ENCODE data around the gene KBTBD12.
"Not testable (repeated sequence)": the region's sequence is repeated elsewhere in the genome, so short reads cannot be mapped to it uniquely, and the experiment has no call there.

KBTBD12 gene

GRCh38 chr3:127889976-127890650 is 24.9 kb upstream of the KBTBD12 start:
- ATAC-seq (peak; percentile 9), DNase-seq (no peak)
- Mint-ChIP-seq H3K36me3 (ENCODE audit: low read depth) (peaks cover 10% of the 10 kb centered on the region), H3K27me3 (peaks cover 2% of the 10 kb centered on the region), H3K9me3 (peaks cover 21% of the 10 kb centered on the region), H3K27ac (peak overlapping the region; percentile 80), H3K4me1 (peaks cover 14% of the 10 kb centered on the region), H3K4me3 (peak overlapping the region; percentile 2)

DNA sequence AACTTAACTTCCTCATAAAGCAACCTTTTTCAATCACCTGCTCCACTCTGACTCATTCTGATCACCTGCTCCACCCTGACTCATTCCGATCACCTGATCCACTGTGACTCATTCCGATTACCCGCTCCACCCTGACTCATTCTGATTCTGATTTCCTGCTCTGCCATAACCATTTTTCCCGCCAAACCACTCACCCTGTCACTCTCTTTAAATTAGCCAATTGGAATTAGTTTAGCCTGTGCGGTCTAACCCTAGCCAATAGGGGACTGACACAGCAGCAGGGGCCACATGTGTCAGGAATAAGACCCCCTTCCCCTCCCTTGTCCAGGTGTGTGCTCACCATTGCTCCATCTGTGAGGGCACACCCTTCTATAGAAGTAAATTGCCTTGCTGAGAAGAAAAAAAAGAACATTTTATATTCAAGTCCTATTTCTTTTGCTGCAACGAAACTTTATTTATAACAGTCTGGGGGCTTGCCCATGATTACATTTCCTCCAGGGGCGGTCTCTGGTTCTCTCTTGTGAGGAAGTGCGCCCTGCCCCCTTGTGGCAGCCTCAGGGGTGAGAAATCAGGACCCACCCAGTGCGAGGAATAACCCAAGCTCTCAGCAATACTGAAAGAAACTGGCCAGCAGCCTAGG is 24.3 kb upstream of the KBTBD12 start:
- H3K36me3 Mint-ChIP-seq (ENCODE audit: low read depth); H3K27me3 Mint-ChIP-seq: not testable (repeated sequence)
- ATAC-seq: peak; percentile 41
- peaks cover 14% of the 10 kb centered on the region for H3K4me1 Mint-ChIP-seq
- DNase-seq: peak; percentile 27
- H3K27ac Mint-ChIP-seq: peak overlapping the region; percentile 80
- peaks cover 21% of the 10 kb centered on the region for H3K9me3 Mint-ChIP-seq
- peak overlapping the region; percentile 2 for H3K4me3 Mint-ChIP-seq

DNA sequence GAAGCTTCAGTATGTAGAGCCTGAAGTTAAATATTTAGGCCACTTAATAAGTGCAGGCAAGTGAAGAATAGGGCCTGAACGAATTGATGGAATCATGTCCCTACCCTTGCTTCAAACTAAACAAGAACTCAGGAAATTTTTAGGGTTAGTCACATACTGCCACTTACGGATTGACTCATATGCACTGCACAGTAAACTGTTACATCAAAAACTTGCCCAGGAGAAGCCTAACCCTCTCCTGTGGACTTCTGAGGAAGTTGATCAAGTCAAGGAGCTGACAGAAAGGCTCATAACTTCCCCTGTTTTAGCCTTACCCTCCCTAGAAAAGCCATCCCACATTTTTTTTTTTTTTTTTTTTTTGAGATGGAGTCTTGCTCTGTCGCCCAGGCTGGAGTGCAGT is 20.6 kb upstream of the KBTBD12 start:
- H3K9me3 Mint-ChIP-seq: peaks cover 21% of the 10 kb centered on the region
- H3K36me3 Mint-ChIP-seq (ENCODE audit: low read depth): peaks cover 10% of the 10 kb centered on the region
- no peak overlapping the region for H3K27ac Mint-ChIP-seq
- H3K4me3 Mint-ChIP-seq: no peak overlapping the region
- peaks cover 2% of the 10 kb centered on the region for H3K27me3 Mint-ChIP-seq
- H3K4me1 Mint-ChIP-seq: peaks cover 12% of the 10 kb centered on the region
- no peak for DNase-seq
- ATAC-seq: no peak

- Mint-ChIP-seq H3K36me3 (ENCODE audit: low read depth) (no peaks in the 10 kb centered on the region), H3K9me3 (peaks cover 4% of the 10 kb centered on the region), H3K27ac (no peak overlapping the region), H3K4me3 (no peak overlapping the region), H3K27me3 (peaks cover 9% of the 10 kb centered on the region), H3K4me1 (no peaks in the 10 kb centered on the region)
- ATAC-seq: no peak
- DNase-seq: no peak
These were observed 15.8 kb upstream of the KBTBD12 start for GRCh38 chr3:127899200-127899599.

DNA sequence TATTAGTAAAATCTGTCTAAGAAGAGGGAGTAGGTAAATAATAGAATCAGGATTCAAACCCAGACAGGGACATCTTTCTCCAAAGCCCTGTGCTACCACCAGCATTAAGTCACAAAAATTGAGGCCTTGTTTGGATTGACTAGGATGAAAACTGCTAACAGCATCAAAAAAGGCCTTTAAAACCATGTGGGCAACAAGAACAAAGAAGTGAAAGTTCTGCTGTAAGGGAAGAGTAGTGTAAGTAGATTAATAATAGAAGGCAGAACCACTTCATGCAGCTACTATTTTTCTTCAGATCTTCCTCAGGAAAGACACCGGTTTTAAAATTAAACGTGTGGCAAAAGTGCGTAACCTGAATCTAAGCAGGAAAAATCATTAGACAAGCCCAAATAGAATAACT is 15.3 kb upstream of the KBTBD12 start:
- Mint-ChIP-seq H3K9me3 (peaks cover 5% of the 10 kb centered on the region), H3K4me3 (no peak overlapping the region), H3K4me1 (no peaks in the 10 kb centered on the region), H3K36me3 (ENCODE audit: low read depth) (no peaks in the 10 kb centered on the region), H3K27me3 (peaks cover 14% of the 10 kb centered on the region), H3K27ac (no peak overlapping the region)
- ATAC-seq (no peak), DNase-seq (no peak)

GRCh38 chr3:127900536-127900935 is 14.5 kb upstream of the KBTBD12 start:
- H3K36me3 Mint-ChIP-seq (ENCODE audit: low read depth): no peaks in the 10 kb centered on the region
- DNase-seq (no peak), ATAC-seq (no peak)
- peaks cover 16% of the 10 kb centered on the region for H3K27me3 Mint-ChIP-seq
- H3K9me3 Mint-ChIP-seq: peaks cover 5% of the 10 kb centered on the region
- H3K4me1 Mint-ChIP-seq: no peaks in the 10 kb centered on the region
- no peak overlapping the region for H3K27ac Mint-ChIP-seq
- no peak overlapping the region for H3K4me3 Mint-ChIP-seq

- H3K4me3 Mint-ChIP-seq: no peak overlapping the region
- H3K27ac Mint-ChIP-seq: no peak overlapping the region
- ATAC-seq (no peak), DNase-seq (no peak)
- peaks cover 18% of the 10 kb centered on the region for H3K27me3 Mint-ChIP-seq
- no peaks in the 10 kb centered on the region for H3K4me1 Mint-ChIP-seq
- H3K36me3 Mint-ChIP-seq (ENCODE audit: low read depth): no peaks in the 10 kb centered on the region
- H3K9me3 Mint-ChIP-seq: peaks cover 5% of the 10 kb centered on the region
These were observed 12.5 kb upstream of the KBTBD12 start for GRCh38 chr3:127902486-127902885.

- H3K4me3 Mint-ChIP-seq: no peak overlapping the region
- H3K27ac Mint-ChIP-seq: no peak overlapping the region
- H3K36me3 Mint-ChIP-seq (ENCODE audit: low read depth): no peaks in the 10 kb centered on the region
- ATAC-seq (no peak), DNase-seq (no peak)
- H3K4me1 Mint-ChIP-seq: no peaks in the 10 kb centered on the region
- peaks cover 18% of the 10 kb centered on the region for H3K27me3 Mint-ChIP-seq
- H3K9me3 Mint-ChIP-seq: peaks cover 5% of the 10 kb centered on the region
These were observed 11.2 kb upstream of the KBTBD12 start for GRCh38 chr3:127903611-127904375.

- no peaks in the 10 kb centered on the region for H3K4me1 Mint-ChIP-seq
These were observed 9.5 kb upstream of the KBTBD12 start for GRCh38 chr3:127905556-127905955.

GRCh38 chr3:127906653-127907052 is 8.4 kb upstream of the KBTBD12 start:
- not testable (repeated sequence) for ATAC-seq, DNase-seq

More at GRCh38 chr3:127905556-127905955, 9.5 kb upstream of the KBTBD12 start:
- ATAC-seq (no peak), DNase-seq (no peak)
- no peak overlapping the region for H3K4me3 Mint-ChIP-seq
- no peak overlapping the region for H3K27ac Mint-ChIP-seq
- H3K27me3 Mint-ChIP-seq: peaks cover 20% of the 10 kb centered on the region
- no peaks in the 10 kb centered on the region for H3K36me3 Mint-ChIP-seq (ENCODE audit: low read depth)
- peaks cover 5% of the 10 kb centered on the region for H3K9me3 Mint-ChIP-seq

DNA sequence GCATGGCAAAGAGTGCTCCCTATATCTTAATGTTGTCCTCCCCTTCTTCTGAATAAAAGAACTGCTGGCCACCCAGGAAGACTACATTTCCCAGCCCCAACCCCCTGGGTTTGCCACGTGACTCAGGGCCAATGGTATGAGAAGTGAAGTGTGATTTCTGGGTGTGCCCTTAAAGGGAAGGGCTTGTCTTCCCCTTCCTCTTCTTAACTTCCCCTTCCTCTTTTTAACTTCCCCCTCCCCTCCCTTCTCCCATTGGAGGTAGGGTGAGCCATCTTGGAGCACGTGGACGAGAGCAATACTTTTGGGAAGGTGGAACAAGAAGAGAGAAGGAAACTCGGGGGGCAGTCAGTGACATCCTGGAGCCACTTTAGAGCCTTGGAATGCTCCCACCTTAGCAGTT is 6.8 kb upstream of the KBTBD12 start:
- no peak for DNase-seq
- no peak for ATAC-seq
- peaks cover 29% of the 10 kb centered on the region for H3K27me3 Mint-ChIP-seq
- peaks cover 5% of the 10 kb centered on the region for H3K9me3 Mint-ChIP-seq
- H3K36me3 Mint-ChIP-seq (ENCODE audit: low read depth): no peaks in the 10 kb centered on the region
- no peak overlapping the region for H3K27ac Mint-ChIP-seq
- H3K4me3 Mint-ChIP-seq: no peak overlapping the region
- H3K4me1 Mint-ChIP-seq: no peaks in the 10 kb centered on the region

More at GRCh38 chr3:127906653-127907052, 8.4 kb upstream of the KBTBD12 start:
- not testable (repeated sequence) for H3K9me3 Mint-ChIP-seq; H3K36me3 Mint-ChIP-seq (ENCODE audit: low read depth); H3K4me1 Mint-ChIP-seq; H3K4me3 Mint-ChIP-seq; H3K27ac Mint-ChIP-seq
- H3K27me3 Mint-ChIP-seq: peaks cover 30% of the 10 kb centered on the region

DNA sequence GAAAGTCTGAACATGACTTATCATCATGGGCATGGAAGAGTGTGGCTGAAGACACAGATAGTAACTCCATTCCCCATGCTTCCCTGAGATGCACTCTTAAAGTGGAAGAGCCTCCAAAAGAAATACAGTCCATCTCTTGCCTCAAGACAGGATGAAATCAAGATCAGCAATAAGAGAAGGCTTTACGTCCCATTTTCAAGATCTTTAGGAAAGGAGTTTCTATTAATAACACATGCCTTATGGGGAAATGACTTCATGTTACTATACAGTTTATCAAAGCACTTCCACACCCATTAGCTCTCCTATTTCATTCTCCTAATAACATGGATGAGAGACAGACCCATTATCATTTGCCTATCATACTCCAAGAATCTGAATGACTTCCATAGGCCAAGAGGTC is 6.1 kb upstream of the KBTBD12 start:
- Mint-ChIP-seq H3K27ac (no peak overlapping the region), H3K4me1 (no peaks in the 10 kb centered on the region), H3K36me3 (ENCODE audit: low read depth) (no peaks in the 10 kb centered on the region), H3K9me3 (peaks cover 9% of the 10 kb centered on the region), H3K4me3 (no peak overlapping the region), H3K27me3 (peaks cover 33% of the 10 kb centered on the region)
- DNase-seq: no peak
- ATAC-seq: no peak

- H3K27me3 Mint-ChIP-seq: peaks cover 34% of the 10 kb centered on the region
- no peak for DNase-seq
- H3K4me3 Mint-ChIP-seq: no peak overlapping the region
- peaks cover 6% of the 10 kb centered on the region for H3K4me1 Mint-ChIP-seq
- H3K9me3 Mint-ChIP-seq: peaks cover 4% of the 10 kb centered on the region
- no peak overlapping the region for H3K27ac Mint-ChIP-seq
- no peak for ATAC-seq
- no peaks in the 10 kb centered on the region for H3K36me3 Mint-ChIP-seq (ENCODE audit: low read depth)
These were observed 5.4 kb upstream of the KBTBD12 start for GRCh38 chr3:127909646-127910045.

DNA sequence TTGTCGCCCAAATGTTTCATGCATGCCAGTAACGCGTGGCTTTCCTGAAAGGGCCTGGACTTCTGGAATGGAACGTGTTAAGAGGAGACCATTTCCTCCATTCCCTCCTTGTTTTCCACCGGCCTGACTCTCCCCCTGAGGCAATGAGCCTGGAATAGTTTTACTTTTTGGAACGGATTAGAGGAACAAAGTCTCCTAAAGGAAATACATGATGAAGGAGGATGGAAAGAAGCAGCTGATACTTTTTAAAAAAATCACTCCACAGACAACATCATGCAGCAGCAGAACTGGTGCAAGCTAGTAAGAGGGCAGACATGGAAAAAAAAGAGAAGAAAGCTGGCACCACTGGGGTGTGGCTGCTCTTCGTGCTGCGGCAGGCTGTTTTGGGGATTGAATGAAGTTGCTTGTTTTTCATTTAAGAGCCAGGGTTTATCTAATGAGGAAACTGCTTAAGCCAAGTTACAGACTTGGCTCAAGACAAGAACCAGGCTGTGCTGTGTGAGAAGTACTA is 3.6 kb upstream of the KBTBD12 start:
- no peak for ATAC-seq
- peaks cover 4% of the 10 kb centered on the region for H3K9me3 Mint-ChIP-seq
- H3K4me3 Mint-ChIP-seq: no peak overlapping the region
- H3K4me1 Mint-ChIP-seq: peaks cover 10% of the 10 kb centered on the region
- H3K27me3 Mint-ChIP-seq: peaks cover 43% of the 10 kb centered on the region
- no peaks in the 10 kb centered on the region for H3K36me3 Mint-ChIP-seq (ENCODE audit: low read depth)
- no peak overlapping the region for H3K27ac Mint-ChIP-seq
- DNase-seq: no peak

GRCh38 chr3:127913841-127914240 is 1.2 kb upstream of the KBTBD12 start:
- H3K36me3 Mint-ChIP-seq (ENCODE audit: low read depth); H3K4me1 Mint-ChIP-seq; H3K9me3 Mint-ChIP-seq; ATAC-seq; DNase-seq; H3K4me3 Mint-ChIP-seq; H3K27ac Mint-ChIP-seq: not testable (repeated sequence)
- peaks cover 43% of the 10 kb centered on the region for H3K27me3 Mint-ChIP-seq

Measured in activated naive CD8-positive, alpha-beta T cell treated with anti-CD3 and anti-CD28 coated beads, Interleukin-2, amount 50 U/mL, for 24 hours (primary cell).